GM21576 (cell line): ENCODE results near the gene ADGRB3.
"Not testable (repeated sequence)": the region's sequence is repeated elsewhere in the genome, so short reads cannot be mapped to it uniquely, and the experiment has no call there.

ENCODE experiments used
- ATAC-seq: cut with Tn5 transposase; IDR thresholded peaks from one replicate; pipeline ENCODE4 v1.9.1; 2021; ENCODE audit warnings: mild to moderate bottlenecking, moderate library complexity; ENCODE audit not compliant: unreplicated experiment

Gene ADGRB3

GRCh38 chr6:68735866-68736265, 100.8 kb downstream of the ADGRB3 start:
- ATAC-seq, result no peak

DNA sequence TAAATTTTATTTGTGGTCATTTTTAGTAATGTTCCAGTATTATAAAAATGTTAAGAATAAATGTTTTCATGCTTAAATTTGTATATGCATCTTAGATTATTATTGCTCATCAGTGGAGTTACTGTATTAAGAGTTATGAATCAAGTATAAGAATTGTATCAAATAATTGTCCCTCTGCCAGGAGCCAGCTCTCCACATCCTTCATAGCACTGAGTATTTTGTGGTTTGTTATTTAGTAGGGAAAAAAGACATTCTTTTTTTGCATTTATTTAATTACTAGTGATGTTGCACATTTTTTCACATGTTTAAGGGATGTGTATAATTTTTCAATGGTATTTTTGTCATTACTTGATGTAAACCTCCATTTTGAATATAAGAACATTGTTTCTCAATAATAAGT, 102.0 kb downstream of the ADGRB3 start:
- no peak for ATAC-seq

- no peak for ATAC-seq
Measured at GRCh38 chr6:68738039-68738438, 103.0 kb downstream of the ADGRB3 start.

DNA sequence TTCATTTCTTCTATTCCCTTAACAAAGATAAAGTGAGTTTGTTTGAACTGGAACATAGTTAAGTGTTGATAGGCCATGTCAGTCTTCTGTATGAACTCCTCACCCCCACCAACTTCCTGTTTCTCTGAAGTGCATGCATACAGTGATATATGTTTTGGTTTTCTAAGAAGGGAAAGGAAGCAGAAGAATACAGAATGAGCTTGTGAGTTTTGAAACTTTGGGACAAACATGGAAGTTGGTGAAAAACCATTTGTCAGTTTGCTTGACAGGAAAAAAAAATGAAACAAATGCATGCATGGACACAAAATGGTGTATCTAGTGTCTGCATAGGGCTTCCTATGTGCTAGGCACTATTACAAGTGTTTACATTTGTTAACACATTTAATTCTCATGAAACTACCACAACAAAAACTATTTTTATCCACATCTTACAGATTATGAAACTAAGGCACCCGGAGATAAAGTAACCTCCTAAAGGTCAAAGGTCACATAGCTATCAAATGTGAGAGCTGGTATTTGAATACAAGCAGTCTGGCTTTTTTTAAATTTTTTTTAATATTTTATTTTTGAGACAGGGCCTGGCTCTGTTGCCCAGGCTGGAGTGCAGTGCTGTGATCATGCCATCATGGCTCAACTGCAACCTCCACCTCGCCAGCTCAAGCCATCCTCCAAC, 105.9 kb downstream of the ADGRB3 start:
- ATAC-seq, result peak; percentile 68

DNA sequence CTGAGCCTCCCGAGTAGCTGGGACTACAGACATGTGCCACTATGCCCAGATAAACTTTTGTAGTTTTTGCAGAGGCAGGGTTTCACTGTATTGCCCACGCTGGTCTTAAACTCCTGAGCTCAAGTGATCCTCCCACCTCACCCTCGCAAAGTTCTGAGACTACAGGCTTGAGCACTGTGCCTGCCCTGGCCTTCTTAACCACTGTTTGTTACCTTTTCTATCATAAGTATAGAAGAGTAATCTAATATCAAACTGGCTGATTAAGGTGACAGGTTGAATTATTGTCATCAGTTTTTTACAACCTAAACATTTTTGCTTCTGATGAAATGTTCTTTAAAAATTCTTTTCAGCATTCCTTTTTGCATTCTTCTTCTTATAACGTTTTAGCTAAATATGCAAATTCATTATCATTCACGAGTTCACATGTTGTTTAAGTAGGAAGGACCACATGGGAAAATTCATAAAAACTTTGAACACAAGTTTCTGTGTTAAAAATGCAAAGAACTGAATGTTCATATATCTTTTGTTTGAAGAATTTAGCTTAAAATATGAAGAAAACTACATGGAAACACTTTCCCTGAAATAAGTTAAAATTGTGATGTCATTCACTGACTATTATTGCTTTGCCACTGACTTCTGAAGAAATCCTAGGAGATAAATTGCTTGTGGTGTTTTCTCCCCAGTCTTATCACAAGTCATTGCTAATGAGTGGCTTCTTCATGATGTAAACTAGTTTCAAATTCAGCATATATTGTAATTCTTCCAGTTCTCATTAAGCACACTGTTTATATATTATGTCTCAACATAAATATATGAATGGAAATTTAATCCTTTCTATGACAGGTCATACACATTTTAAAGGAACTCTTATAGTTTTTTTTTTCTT, 106.7 kb downstream of the ADGRB3 start:
- ATAC-seq, result peak; percentile 13

DNA sequence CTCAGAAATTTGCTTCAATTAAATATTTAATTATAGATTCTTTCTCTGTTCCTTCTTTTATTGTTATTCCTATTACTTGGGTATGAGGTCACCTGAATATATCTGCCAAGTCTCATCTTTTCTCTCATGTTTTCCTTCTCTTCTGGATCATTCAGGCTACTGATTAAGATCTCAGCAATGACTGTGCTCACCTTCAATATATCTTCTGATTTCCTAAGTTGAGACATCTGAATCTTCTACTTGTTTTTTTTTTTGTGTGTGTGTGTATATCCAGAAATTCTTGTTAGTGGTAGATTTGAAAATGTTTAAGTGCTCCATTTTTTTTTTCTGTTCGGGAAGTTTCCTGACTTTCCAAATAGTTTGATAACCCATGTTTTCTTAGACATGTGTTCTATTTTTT, 108.0 kb downstream of the ADGRB3 start:
- ATAC-seq, result no peak

DNA sequence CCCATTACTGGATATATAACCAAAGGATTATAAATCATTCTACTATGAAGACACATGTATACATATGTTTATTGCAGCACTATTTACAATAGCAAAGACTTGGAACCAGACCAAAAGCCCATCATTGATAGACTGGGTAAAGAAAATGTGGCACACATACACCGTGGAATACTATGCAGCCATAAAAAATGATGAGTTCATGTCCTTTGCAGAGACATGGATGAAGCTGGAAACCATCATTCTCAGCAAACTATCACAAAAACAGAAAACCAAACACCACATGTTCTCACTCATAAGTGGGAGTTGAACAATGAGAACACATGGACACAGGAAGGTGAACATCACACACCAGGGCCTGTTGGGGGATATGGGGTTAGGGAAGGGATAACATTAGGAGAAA, 109.3 kb downstream of the ADGRB3 start:
- not testable (repeated sequence) for ATAC-seq

GRCh38 chr6:68746376-68746775, 111.3 kb downstream of the ADGRB3 start:
- no peak for ATAC-seq

GRCh38 chr6:68747110-68747790, 112.2 kb downstream of the ADGRB3 start:
- ATAC-seq, result no peak

DNA sequence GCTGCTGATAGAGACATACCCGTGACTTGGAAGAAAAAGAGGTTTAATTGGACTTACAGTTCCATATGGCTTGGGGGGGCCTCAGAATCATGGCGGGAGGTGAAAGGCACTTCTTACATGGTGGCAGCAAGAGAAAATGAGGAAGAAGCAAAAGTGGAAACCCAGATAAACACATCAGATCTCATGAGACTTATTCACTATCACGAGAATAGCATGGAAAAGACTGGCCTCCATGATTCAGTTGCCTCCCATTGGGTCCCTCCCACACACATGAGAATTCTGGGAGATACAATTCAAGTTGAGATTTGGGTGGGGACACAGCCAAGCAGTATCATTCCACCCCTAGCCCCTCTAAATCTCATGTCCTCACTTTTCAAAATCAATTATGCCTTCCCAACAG, 112.8 kb downstream of the ADGRB3 start:
- not testable (repeated sequence) for ATAC-seq

DNA sequence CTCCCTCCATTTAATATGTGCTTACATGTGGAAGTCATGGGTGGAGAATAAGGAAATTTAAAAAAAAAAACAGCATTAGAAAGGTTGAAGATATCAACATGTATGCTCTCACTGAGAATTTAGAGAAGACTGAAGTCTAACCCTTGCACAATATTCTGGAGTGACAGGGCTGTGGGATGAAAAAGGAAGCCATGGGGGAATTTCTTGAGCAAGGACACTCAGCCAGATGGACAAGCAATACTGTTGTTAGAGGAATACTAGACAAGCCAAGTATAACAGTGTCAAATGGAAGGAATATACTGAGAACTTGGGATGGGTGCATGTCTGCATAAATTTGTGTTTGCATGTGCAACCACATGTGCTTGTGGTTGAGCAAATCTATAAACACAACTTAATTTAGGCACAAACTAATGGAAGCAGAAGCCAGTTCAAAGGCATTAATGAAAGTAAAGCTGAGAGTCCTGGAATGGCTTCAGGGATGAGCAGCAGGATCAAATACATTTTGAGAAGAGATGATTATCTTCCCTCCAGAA, 119.7 kb downstream of the ADGRB3 start:
- no peak for ATAC-seq

DNA sequence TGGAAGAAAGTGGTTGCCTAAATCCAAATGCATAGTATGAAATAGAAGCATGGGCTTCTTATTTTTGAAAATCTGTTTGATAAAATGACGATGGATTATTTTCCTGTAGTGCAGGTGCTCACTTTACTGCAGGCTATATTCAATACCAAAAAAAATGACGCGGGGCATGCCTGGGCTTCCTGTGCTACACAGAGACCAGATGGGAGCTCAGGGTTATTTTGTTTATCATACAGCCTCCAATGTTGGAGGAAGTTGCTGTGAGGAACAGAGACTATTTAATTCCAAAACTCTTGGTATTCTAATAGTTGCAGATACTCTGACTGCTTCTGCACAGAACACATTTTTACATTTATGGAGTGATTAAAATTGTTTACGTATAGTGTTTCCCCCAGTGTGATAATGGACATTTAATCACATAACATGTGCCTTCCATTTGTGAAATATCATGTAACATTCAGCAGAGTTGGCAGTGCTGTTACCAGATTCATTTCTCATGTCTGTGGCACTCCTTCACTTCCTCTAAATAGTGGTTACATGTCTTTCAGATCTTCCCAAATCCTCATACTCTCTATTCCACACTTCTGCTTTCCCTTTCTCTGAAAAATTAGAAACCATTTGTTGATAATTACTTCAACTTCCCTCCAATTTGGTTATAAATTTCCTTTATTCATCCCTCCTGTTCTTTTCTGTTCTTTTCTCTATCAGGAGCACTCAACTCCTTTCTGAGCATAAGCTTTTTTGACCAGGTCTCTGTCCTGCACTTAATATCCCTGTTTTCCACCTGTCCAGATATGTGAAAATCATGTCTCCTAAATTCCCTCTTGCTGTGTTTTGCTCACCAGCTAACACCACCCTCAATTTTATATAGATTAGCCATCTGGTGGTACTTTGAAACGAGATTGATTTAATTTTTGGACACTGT, 121.6 kb downstream of the ADGRB3 start:
- no peak for ATAC-seq

DNA sequence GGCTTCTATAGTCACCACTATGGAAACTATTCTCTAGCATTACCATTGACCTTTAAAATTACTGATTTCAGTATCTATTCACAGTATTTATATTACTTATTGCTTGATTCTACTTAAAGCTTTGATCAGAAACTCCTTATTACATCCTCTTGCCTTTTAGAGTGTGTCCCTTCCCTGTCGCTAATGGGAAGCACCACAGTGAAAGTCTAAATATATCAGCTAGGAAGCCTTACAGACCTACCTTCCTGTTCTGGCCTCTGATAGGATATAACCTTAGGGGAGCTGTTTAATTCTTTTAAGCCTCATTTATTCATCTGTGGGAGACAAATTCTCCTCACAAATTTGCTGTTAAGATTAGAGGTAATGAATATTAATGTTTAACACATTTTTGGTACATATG, 122.7 kb downstream of the ADGRB3 start:
- no peak for ATAC-seq

- ATAC-seq, result no peak
Measured at GRCh38 chr6:68758559-68758958, 123.5 kb downstream of the ADGRB3 start.

DNA sequence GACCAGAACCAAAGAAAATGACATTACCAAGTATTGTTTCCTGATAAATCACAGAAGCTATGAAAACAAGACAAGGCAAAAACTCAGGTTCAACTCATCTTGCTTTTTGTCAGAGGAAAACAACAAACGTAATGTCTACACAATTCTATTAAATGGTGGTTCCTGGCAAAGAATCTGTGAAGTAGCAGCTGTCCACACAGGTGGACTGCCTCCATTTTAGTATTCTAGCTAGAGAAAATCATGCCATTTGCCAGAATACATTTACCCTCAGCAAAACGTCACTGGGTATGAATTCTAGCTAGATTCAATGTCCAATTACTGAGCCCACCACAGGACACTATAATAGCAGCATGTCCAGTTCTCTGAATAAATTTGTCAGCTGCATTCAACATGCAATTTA, 125.4 kb downstream of the ADGRB3 start:
- ATAC-seq, result no peak

GRCh38 chr6:68760941-68761676, 126.0 kb downstream of the ADGRB3 start:
- ATAC-seq, result no peak

DNA sequence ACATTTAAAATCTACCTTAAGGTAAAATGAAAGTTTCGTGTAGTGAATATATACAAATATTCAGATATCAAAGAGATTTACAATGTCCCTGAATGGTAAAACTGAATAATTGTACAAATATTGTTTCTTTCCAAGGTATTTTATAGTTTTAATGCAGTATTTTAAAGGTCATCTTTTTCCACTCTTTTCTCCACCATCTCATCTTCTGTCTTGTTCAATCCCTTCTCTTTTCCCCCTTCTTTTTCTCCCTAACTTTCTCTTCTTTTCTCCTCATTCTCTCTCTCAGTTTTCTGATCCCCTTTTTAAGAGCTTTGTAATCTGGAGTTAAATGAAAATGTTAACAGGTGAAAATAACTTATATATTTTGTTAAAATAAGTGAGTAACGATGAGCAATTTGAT, 126.9 kb downstream of the ADGRB3 start:
- ATAC-seq, result no peak

GRCh38 chr6:68771426-68771825, 136.3 kb downstream of the ADGRB3 start:
- no peak for ATAC-seq

DNA sequence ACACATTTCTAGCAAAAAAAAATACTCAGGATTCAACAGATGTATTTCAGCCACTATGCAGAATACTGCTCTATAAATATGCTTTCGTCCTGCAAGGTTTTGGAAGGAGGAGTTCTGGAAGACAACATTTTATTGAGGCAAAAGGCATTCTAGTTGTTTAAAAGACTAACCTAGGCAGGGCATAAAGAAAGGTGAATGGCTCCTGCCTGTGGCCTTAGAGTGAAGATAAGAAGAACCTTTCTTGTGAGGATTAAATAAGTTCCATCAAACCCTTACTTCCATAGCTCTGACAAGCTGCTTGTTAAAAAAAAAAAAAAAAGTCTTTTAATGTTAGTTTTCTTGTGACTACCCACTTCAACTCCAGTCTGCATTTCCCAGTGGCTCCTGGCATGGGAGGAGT, 139.8 kb downstream of the ADGRB3 start:
- no peak for ATAC-seq

GRCh38 chr6:68776354-68776753, 141.3 kb downstream of the ADGRB3 start:
- no peak for ATAC-seq
